CD14-positive monocyte (primary cell): ENCODE data around the gene C11orf71. TPM values are rescaled to one million over a fixed set of nuclear protein-coding genes. Genes with fewer than 3 reads are reported as not detected.

Experiments used
- DNase-seq, 3 donors: peaks; one replicate each; pipeline ENCODE4 v3.0.0-alpha.2; 2011 to 2022
- H2AFZ ChIP-seq: 2 replicates; pipeline ENCODE4 v1.6.0; 2012; ENCODE audit warnings: mild to moderate bottlenecking, low read depth, low read length, inconsistent platforms; ENCODE audit not compliant: insufficient read depth, poor library complexity, severe bottlenecking
- H3K27ac ChIP-seq, 2 donors: 1 replicate in 1 of 2; 2 replicates in 1 of 2; pipeline ENCODE4 v1.5.1; 2012 to 2013; ENCODE audit warnings: low read length in 2 of 2, control low read depth in 1 of 2, inconsistent platforms in 1 of 2, low read depth in 1 of 2, mild to moderate bottlenecking in 1 of 2
- H3K27me3 ChIP-seq, 2 donors: one replicate each; pipeline versions ENCODE4 v1.6.0 to v1.6.1; 2011 to 2013; ENCODE audit warnings: low read length in 2 of 2; ENCODE audit not compliant: control insufficient read depth in 2 of 2, insufficient read depth in 2 of 2
- H3K36me3 ChIP-seq, 2 donors: replicated peaks in 1 of 2; 1 replicate in 1 of 2; 2 replicates in 1 of 2; pipeline versions ENCODE4 v1.5.1 to v1.6.1; 2012 to 2013; ENCODE audit warnings: low read length in 2 of 2, control low read depth in 1 of 2, inconsistent platforms in 1 of 2, mild to moderate bottlenecking in 1 of 2; ENCODE audit not compliant: insufficient read depth in 2 of 2, control insufficient read depth in 1 of 2
- H3K4me1 ChIP-seq, 2 donors: 1 replicate in 1 of 2; 2 replicates in 1 of 2; pipeline versions ENCODE4 v1.5.1 to v1.6.1; 2012 to 2013; ENCODE audit warnings: low read length in 2 of 2, control low read depth in 1 of 2, inconsistent platforms in 1 of 2, mild to moderate bottlenecking in 1 of 2, moderate library complexity in 1 of 2; ENCODE audit not compliant: insufficient read depth in 2 of 2, control insufficient read depth in 1 of 2
- H3K4me2 ChIP-seq: replicated peaks from 2 replicates; pipeline ENCODE3; 2012; ENCODE audit warnings: low read length, moderate library complexity, mild to moderate bottlenecking; ENCODE audit not compliant: poor library complexity, severe bottlenecking; ENCODE audit errors: extremely low read depth
- H3K4me3 ChIP-seq, 3 experiments: fragments of 200-600 bp in 1 of 3; sonication (generic) in 1 of 3; replicated peaks in 1 of 3; 1 replicate in 2 of 3; 2 replicates in 1 of 3; pipeline ENCODE4 v1.5.1; 2011 to 2013; ENCODE audit warnings: low read length in 3 of 3, mild to moderate bottlenecking in 3 of 3, control low read depth in 2 of 3, low read depth in 2 of 3, inconsistent platforms in 1 of 3, moderate library complexity in 1 of 3
- H3K79me2 ChIP-seq: 2 replicates; pipeline ENCODE4 v1.6.0; 2012; ENCODE audit warnings: mild to moderate bottlenecking, control low read depth, inconsistent platforms, low read length, moderate library complexity; ENCODE audit not compliant: insufficient read depth
- H3K9ac ChIP-seq: 2 replicates; pipeline ENCODE4 v1.6.0; 2017; ENCODE audit warnings: low read length, mild to moderate bottlenecking; ENCODE audit not compliant: insufficient read depth, poor library complexity, severe bottlenecking
- H3K9me3 ChIP-seq, 2 donors: replicated peaks in 1 of 2; 1 replicate in 1 of 2; 2 replicates in 1 of 2; pipeline versions ENCODE4 v1.5.1 to v1.6.1; 2012 to 2013; ENCODE audit warnings: low read length in 2 of 2, control low read depth in 1 of 2; ENCODE audit not compliant: control insufficient read depth in 1 of 2, insufficient read depth in 1 of 2
- H4K20me1 ChIP-seq: 2 replicates; pipeline ENCODE4 v1.6.0; 2012; ENCODE audit warnings: mild to moderate bottlenecking, low read length, control low read depth, moderate library complexity; ENCODE audit not compliant: insufficient read depth
- H3K27ac Mint-ChIP-seq, 7 donors: one replicate each; pipeline ENCODE4 v1.8.0; 2020; ENCODE audit warnings: mild to moderate bottlenecking in 7 of 7, mixed read lengths in 7 of 7, moderate library complexity in 6 of 7, inconsistent platforms in 2 of 7
- H3K27me3 Mint-ChIP-seq, 3 donors: one replicate each; pipeline ENCODE4 v1.8.0; 2021 to 2022; ENCODE audit warnings: low read depth in 3 of 3, mild to moderate bottlenecking in 3 of 3, mixed read lengths in 3 of 3, moderate library complexity in 3 of 3, inconsistent platforms in 1 of 3
- H3K36me3 Mint-ChIP-seq, 2 donors: one replicate each; pipeline ENCODE4 v1.8.0; 2020; ENCODE audit warnings: mixed read lengths in 2 of 2, inconsistent platforms in 1 of 2, mild to moderate bottlenecking in 1 of 2
- H3K4me1 Mint-ChIP-seq: one replicate; pipeline ENCODE4 v1.8.0; 2020; ENCODE audit warnings: mild to moderate bottlenecking, mixed read lengths
- H3K4me3 Mint-ChIP-seq, 2 donors: one replicate each; pipeline ENCODE4 v1.8.0; 2020; ENCODE audit warnings: mild to moderate bottlenecking in 2 of 2, mixed read lengths in 2 of 2, moderate library complexity in 1 of 2
- H3K9me3 Mint-ChIP-seq, 7 donors: one replicate each; pipeline ENCODE4 v1.8.0; 2020 to 2022; ENCODE audit warnings: mixed read lengths in 7 of 7, mild to moderate bottlenecking in 6 of 7, moderate library complexity in 6 of 7, inconsistent platforms in 2 of 7
- WGBS: methylation state at CpG from one replicate; pipeline ENCODE4 v1.1.5; 2013; ENCODE audit warnings: missing lambda C conversion rate; ENCODE audit not compliant: insufficient coverage; 5-methylcytosine and 5-hydroxymethylcytosine counted together
- intact Hi-C, 2 donors: fragments of 100-400 bp; cut with micrococcal nuclease; formaldehyde crosslinking; loops; one replicate each; pipeline versions ENCODE4 v1.15.0 to v1.15.1; 2023
- polyA plus RNA-seq, 3 donors: library from polyadenylated mRNA; depleted of rRNA in 1 of 3; unstranded in 2 of 3; stranded (reverse) in 1 of 3; fragments of 300-500 nt in 2 of 3; fragments of >200 nt in 1 of 3; fragmentation: Illumina TruSeq in 2 of 3; gene quantifications; 1 replicate in 2 of 3; 2 replicates in 1 of 3; pipeline ENCODE4 v1.2.3, GENCODE V29; 2012 to 2021
- TF ChIP-seq, protein P1 (sequence below): fragments of 200-600 bp; IDR thresholded peaks from one replicate; pipeline ENCODE4 v1.8.0; 2022; ENCODE audit warnings: antibody characterized with exemption, mild to moderate bottlenecking

C11orf71 gene
- polyA plus RNA-seq, 3 donors = 9.3 to 23.0 (median 14.2) TPM

- Mint-ChIP-seq H3K27ac (no peak overlapping the region), H3K27me3 (peaks cover 0 to 2% (median 0%) of the 10 kb centered on the region in 3 donors), H3K9me3 (peaks cover 0 to 5% (median 2%) of the 10 kb centered on the region in 7 donors), H3K4me3 (no peak overlapping the region), H3K4me1 (no peaks in the 10 kb centered on the region), H3K36me3 (peaks cover 0 to 13% of the 10 kb centered on the region in 2 donors)
- H3K4me1 ChIP-seq = no peaks in the 10 kb centered on the region
- no peak overlapping the region for H3K9ac ChIP-seq
- TF ChIP-seq, protein P1, sequence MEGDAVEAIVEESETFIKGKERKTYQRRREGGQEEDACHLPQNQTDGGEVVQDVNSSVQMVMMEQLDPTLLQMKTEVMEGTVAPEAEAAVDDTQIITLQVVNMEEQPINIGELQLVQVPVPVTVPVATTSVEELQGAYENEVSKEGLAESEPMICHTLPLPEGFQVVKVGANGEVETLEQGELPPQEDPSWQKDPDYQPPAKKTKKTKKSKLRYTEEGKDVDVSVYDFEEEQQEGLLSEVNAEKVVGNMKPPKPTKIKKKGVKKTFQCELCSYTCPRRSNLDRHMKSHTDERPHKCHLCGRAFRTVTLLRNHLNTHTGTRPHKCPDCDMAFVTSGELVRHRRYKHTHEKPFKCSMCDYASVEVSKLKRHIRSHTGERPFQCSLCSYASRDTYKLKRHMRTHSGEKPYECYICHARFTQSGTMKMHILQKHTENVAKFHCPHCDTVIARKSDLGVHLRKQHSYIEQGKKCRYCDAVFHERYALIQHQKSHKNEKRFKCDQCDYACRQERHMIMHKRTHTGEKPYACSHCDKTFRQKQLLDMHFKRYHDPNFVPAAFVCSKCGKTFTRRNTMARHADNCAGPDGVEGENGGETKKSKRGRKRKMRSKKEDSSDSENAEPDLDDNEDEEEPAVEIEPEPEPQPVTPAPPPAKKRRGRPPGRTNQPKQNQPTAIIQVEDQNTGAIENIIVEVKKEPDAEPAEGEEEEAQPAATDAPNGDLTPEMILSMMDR = no peak
- H3K36me3 ChIP-seq = no peaks in the 10 kb centered on the region
- DNase-seq = no peak
- no peaks in the 10 kb centered on the region for H4K20me1 ChIP-seq
- H3K79me2 ChIP-seq = no peaks in the 10 kb centered on the region
- 100% methylated on average over 2 of the region's 4 CpGs for WGBS
- H3K27me3 ChIP-seq = no peaks in the 10 kb centered on the region
- H3K9me3 ChIP-seq = no peaks in the 10 kb centered on the region
- H3K27ac ChIP-seq = no peak overlapping the region
- H2AFZ ChIP-seq = no peak overlapping the region
- no peak overlapping the region for H3K4me2 ChIP-seq
- intact Hi-C loops = no loop called here
- H3K4me3 ChIP-seq = no peak overlapping the region
These were observed 26.0 kb upstream of the C11orf71 start for GRCh38 chr11:114426280-114426679.

DNA sequence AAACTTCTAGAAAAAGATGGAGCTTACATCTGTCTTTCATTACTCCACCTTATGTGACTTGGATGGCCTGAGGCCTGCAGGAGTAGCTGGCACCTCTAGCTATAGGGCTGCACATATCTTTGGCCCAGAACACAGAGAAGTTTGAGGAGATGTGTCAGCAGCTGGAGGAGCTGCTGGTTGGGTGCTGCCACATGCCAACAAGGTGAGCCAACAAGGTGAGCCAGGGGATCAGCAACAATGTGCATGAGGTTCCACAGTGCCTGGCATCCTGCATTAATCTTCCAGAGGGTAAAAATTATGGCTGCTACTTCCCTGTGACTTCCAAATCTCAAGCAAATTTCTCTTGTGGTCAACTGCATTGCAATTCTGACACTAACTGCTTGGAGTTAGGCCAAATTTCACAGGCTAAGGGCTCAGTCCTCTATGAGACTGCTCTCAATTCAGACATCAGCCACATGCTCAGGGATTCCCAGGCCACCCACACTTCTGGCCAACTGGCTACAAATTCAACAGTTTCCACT lies 16.2 kb upstream of the C11orf71 start:
- Mint-ChIP-seq H3K9me3 (peaks cover 0 to 4% (median 0%) of the 10 kb centered on the region in 7 donors), H3K36me3 (peaks cover 5 to 35% of the 10 kb centered on the region in 2 donors), H3K4me3 (no peak overlapping the region), H3K4me1 (peaks cover 2% of the 10 kb centered on the region), H3K27ac (no peak overlapping the region), H3K27me3 (peaks cover 0 to 2% (median 2%) of the 10 kb centered on the region in 3 donors)
- DNase-seq = no peak
- H3K9me3 ChIP-seq = no peaks in the 10 kb centered on the region
- H3K27me3 ChIP-seq = no peaks in the 10 kb centered on the region
- H4K20me1 ChIP-seq = no peaks in the 10 kb centered on the region
- no peak overlapping the region for H3K4me2 ChIP-seq
- H3K4me1 ChIP-seq = no peaks in the 10 kb centered on the region
- H2AFZ ChIP-seq = no peak overlapping the region
- TF ChIP-seq, protein P1 = no peak
- intact Hi-C loops = no loop called here
- H3K27ac ChIP-seq = no peak overlapping the region
- H3K36me3 ChIP-seq = peaks cover 7 to 19% of the 10 kb centered on the region in 2 donors
- no peak overlapping the region for H3K9ac ChIP-seq
- no peaks in the 10 kb centered on the region for H3K79me2 ChIP-seq
- H3K4me3 ChIP-seq = no peak overlapping the region
